ENCODE results near the gene FADS3.

FADS3 gene

GRCh38 chr11:61860054-61860903 lies 31.1 kb downstream of the FADS3 start:
- DNase-seq (ENCODE audit: insufficient read length) (no peak), FAIRE-seq (peak; percentile 14)
- no peak for TF ChIP-seq TAF1 (IDR thresholded peaks at IDR 0.05; ENCODE audit: borderline replicate concordance, low read depth, low read length)
- no peak for TF ChIP-seq POLR2A (IDR thresholded peaks at IDR 0.05; ENCODE audit: low read depth, low read length)
- TF ChIP-seq POLR2AphosphoS5 (IDR thresholded peaks at IDR 0.05; ENCODE audit: low read depth, low read length): no peak

- DNase-seq (ENCODE audit: insufficient read length): no peak
- TF ChIP-seq POLR2A (IDR thresholded peaks at IDR 0.05; ENCODE audit: low read depth, low read length) (no peak), POLR2AphosphoS5 (IDR thresholded peaks at IDR 0.05; ENCODE audit: low read depth, low read length) (no peak), TAF1 (IDR thresholded peaks at IDR 0.05; ENCODE audit: borderline replicate concordance, low read depth, low read length) (no peak)
- no peak for FAIRE-seq
Observed at GRCh38 chr11:61855939-61856680, 35.2 kb downstream of the FADS3 start.

- FAIRE-seq (no peak), DNase-seq (ENCODE audit: insufficient read length) (no peak)
Observed at GRCh38 chr11:61854966-61855714, 36.2 kb downstream of the FADS3 start.

GRCh38 chr11:61854206-61854895 lies 37.0 kb downstream of the FADS3 start:
- DNase-seq (ENCODE audit: insufficient read length): no peak
- TF ChIP-seq POLR2A (IDR thresholded peaks at IDR 0.05; ENCODE audit: low read depth, low read length) (no peak), POLR2AphosphoS5 (IDR thresholded peaks at IDR 0.05; ENCODE audit: low read depth, low read length) (no peak), TAF1 (IDR thresholded peaks at IDR 0.05; ENCODE audit: borderline replicate concordance, low read depth, low read length) (no peak)
- no peak for FAIRE-seq

More at GRCh38 chr11:61854966-61855714, 36.2 kb downstream of the FADS3 start:
- TF ChIP-seq POLR2A (IDR thresholded peaks at IDR 0.05; ENCODE audit: low read depth, low read length) (no peak), POLR2AphosphoS5 (IDR thresholded peaks at IDR 0.05; ENCODE audit: low read depth, low read length) (no peak), TAF1 (IDR thresholded peaks at IDR 0.05; ENCODE audit: borderline replicate concordance, low read depth, low read length) (no peak)

GRCh38 chr11:61853698-61854169 lies 37.6 kb downstream of the FADS3 start:
- DNase-seq (ENCODE audit: insufficient read length): no peak
- no peak for FAIRE-seq
- TF ChIP-seq TAF1 (IDR thresholded peaks at IDR 0.05; ENCODE audit: borderline replicate concordance, low read depth, low read length): no peak
- TF ChIP-seq POLR2A (IDR thresholded peaks at IDR 0.05; ENCODE audit: low read depth, low read length): no peak
- no peak for TF ChIP-seq POLR2AphosphoS5 (IDR thresholded peaks at IDR 0.05; ENCODE audit: low read depth, low read length)

- no peak for DNase-seq (ENCODE audit: insufficient read length)
- FAIRE-seq: no peak
- no peak for TF ChIP-seq TAF1 (IDR thresholded peaks at IDR 0.05; ENCODE audit: borderline replicate concordance, low read depth, low read length)
- TF ChIP-seq POLR2A (IDR thresholded peaks at IDR 0.05; ENCODE audit: low read depth, low read length): no peak
- no peak for TF ChIP-seq POLR2AphosphoS5 (IDR thresholded peaks at IDR 0.05; ENCODE audit: low read depth, low read length)
Observed at GRCh38 chr11:61851900-61852295, 39.4 kb downstream of the FADS3 start.

- no peak for FAIRE-seq
- TF ChIP-seq POLR2A (IDR thresholded peaks at IDR 0.05; ENCODE audit: low read depth, low read length) (no peak), POLR2AphosphoS5 (IDR thresholded peaks at IDR 0.05; ENCODE audit: low read depth, low read length) (no peak), TAF1 (IDR thresholded peaks at IDR 0.05; ENCODE audit: borderline replicate concordance, low read depth, low read length) (no peak)
- DNase-seq (ENCODE audit: insufficient read length): no peak
Observed at GRCh38 chr11:61851113-61851899, 40.0 kb downstream of the FADS3 start.

- DNase-seq (ENCODE audit: insufficient read length) (no peak), FAIRE-seq (no peak)
- TF ChIP-seq TAF1 (IDR thresholded peaks at IDR 0.05; ENCODE audit: borderline replicate concordance, low read depth, low read length): no peak
- no peak for TF ChIP-seq POLR2AphosphoS5 (IDR thresholded peaks at IDR 0.05; ENCODE audit: low read depth, low read length)
- TF ChIP-seq POLR2A (IDR thresholded peaks at IDR 0.05; ENCODE audit: low read depth, low read length): no peak
Observed at GRCh38 chr11:61850687-61851086, 40.7 kb downstream of the FADS3 start.

GRCh38 chr11:61848631-61849030 lies 42.7 kb downstream of the FADS3 start:
- FAIRE-seq (no peak), DNase-seq (ENCODE audit: insufficient read length) (no peak)
- no peak for TF ChIP-seq TAF1 (IDR thresholded peaks at IDR 0.05; ENCODE audit: borderline replicate concordance, low read depth, low read length)

- no peak for FAIRE-seq
- TF ChIP-seq POLR2A (IDR thresholded peaks at IDR 0.05; ENCODE audit: low read depth, low read length) (no peak), POLR2AphosphoS5 (IDR thresholded peaks at IDR 0.05; ENCODE audit: low read depth, low read length) (no peak), TAF1 (IDR thresholded peaks at IDR 0.05; ENCODE audit: borderline replicate concordance, low read depth, low read length) (no peak)
- DNase-seq (ENCODE audit: insufficient read length): no peak
Observed at GRCh38 chr11:61847914-61848581, 43.3 kb downstream of the FADS3 start.

All from GM12892 (cell line).